Loucy (cell line): ENCODE data around the gene POLD1.
"Not testable (repeated sequence)": the region's sequence is repeated elsewhere in the genome, so short reads cannot be mapped to it uniquely, and the experiment has no call there.

Source experiments
- H2AFZ ChIP-seq: fragments of 200-600 bp; sonication (generic); 2 replicates; pipeline ENCODE4 v1.6.0; 2016; ENCODE audit warnings: antibody characterized with exemption, mild to moderate bottlenecking, low read length, moderate library complexity
- H3F3A ChIP-seq: fragments of 200-600 bp; 2 replicates; pipeline ENCODE4 v1.6.0; 2016; ENCODE audit warnings: antibody characterized with exemption, low read depth, mild to moderate bottlenecking
- H3K27me3 ChIP-seq: fragments of 200-600 bp; sonication (generic); 2 replicates; pipeline ENCODE4 v1.6.1; 2014; ENCODE audit warnings: low read length, mild to moderate bottlenecking; ENCODE audit not compliant: insufficient read depth, poor library complexity, severe bottlenecking
- H3K36me3 ChIP-seq: fragments of 200-600 bp; sonication (generic); 2 replicates; pipeline ENCODE4 v1.6.1; 2016; ENCODE audit warnings: low read length; ENCODE audit not compliant: insufficient read depth
- H3K4me1 ChIP-seq: fragments of 200-600 bp; sonication (generic); 2 replicates; pipeline ENCODE4 v1.5.1; 2014; ENCODE audit warnings: low read length, mild to moderate bottlenecking; ENCODE audit not compliant: insufficient read depth, poor library complexity, severe bottlenecking
- H3K4me2 ChIP-seq: fragments of 200-600 bp; sonication (generic); 2 replicates; pipeline ENCODE4 v1.6.0; 2014; ENCODE audit warnings: antibody characterized with exemption, low read length, low read depth, mild to moderate bottlenecking; ENCODE audit not compliant: poor library complexity, severe bottlenecking
- H3K4me3 ChIP-seq: fragments of 200-600 bp; sonication (generic); 2 replicates; pipeline ENCODE4 v1.5.1; 2014; ENCODE audit warnings: low read length, mild to moderate bottlenecking, mixed read lengths; ENCODE audit not compliant: poor library complexity, severe bottlenecking
- H3K79me2 ChIP-seq: fragments of 200-600 bp; sonication (generic); 2 replicates; pipeline ENCODE4 v1.6.1; 2014; ENCODE audit warnings: low read length; ENCODE audit not compliant: insufficient read depth
- H3K9ac ChIP-seq: fragments of 200-600 bp; sonication (generic); 2 replicates; pipeline ENCODE4 v1.6.0; 2014; ENCODE audit warnings: mild to moderate bottlenecking, low read depth, low read length, moderate library complexity; ENCODE audit not compliant: poor library complexity, severe bottlenecking
- H3K9me2 ChIP-seq: fragments of 200-600 bp; sonication (generic); replicated peaks from 2 replicates; pipeline ENCODE4 v1.6.1; 2016; ENCODE audit warnings: low read depth, low read length, mixed read lengths
- H3K9me3 ChIP-seq: fragments of 200-600 bp; sonication (generic); 2 replicates; pipeline ENCODE4 v1.6.1; 2014; ENCODE audit warnings: mild to moderate bottlenecking, antibody characterized with exemption, low read length, low read depth; ENCODE audit not compliant: insufficient read depth
- H4K20me1 ChIP-seq: fragments of 200-600 bp; sonication (generic); 2 replicates; pipeline ENCODE4 v1.6.0; 2014; ENCODE audit warnings: antibody characterized with exemption, low read length, mild to moderate bottlenecking; ENCODE audit not compliant: insufficient read depth, poor library complexity, severe bottlenecking
- CTCF ChIP-seq: fragments of 200-600 bp; sonication (generic); conservative IDR thresholded peaks from 2 replicates; pipeline ENCODE4 v1.5.1; 2014; ENCODE audit warnings: mild to moderate bottlenecking, antibody characterized with exemption, low read length
- EZH2phosphoT487 ChIP-seq: fragments of 200-600 bp; IDR thresholded peaks from 2 replicates; pipeline ENCODE4 v1.6.1; 2018; ENCODE audit warnings: antibody characterized with exemption, mild to moderate bottlenecking, moderate library complexity, borderline replicate concordance

The POLD1 gene

GRCh38 chr19:50349277-50350057 is 34.7 kb upstream of the POLD1 start:
- Histone ChIP-seq H2AFZ (no peak overlapping the region), H4K20me1 (no peaks in the 10 kb centered on the region), H3K36me3 (no peaks in the 10 kb centered on the region), H3K79me2 (no peaks in the 10 kb centered on the region), H3K4me1 (no peaks in the 10 kb centered on the region), H3F3A (no peaks in the 10 kb centered on the region), H3K4me2 (no peak overlapping the region), H3K4me3 (no peak overlapping the region), H3K27me3 (no peaks in the 10 kb centered on the region), H3K9me3 (no peaks in the 10 kb centered on the region; the same call in 1 of the 2 replicates), H3K9me2 (no peaks in the 10 kb centered on the region), H3K9ac (no peak overlapping the region)
- TF ChIP-seq EZH2phosphoT487, result no peak
- TF ChIP-seq CTCF, result no peak

GRCh38 chr19:50352242-50352641 is 31.9 kb upstream of the POLD1 start:
- H3K9me3 ChIP-seq, result no peaks in the 10 kb centered on the region
- H3K79me2 ChIP-seq, result no peaks in the 10 kb centered on the region
- no peak overlapping the region for H3K9ac ChIP-seq
- TF ChIP-seq CTCF (no peak), EZH2phosphoT487 (no peak)
- H3K4me1 ChIP-seq, result no peaks in the 10 kb centered on the region
- H3K9me2 ChIP-seq, result no peaks in the 10 kb centered on the region
- H3K36me3 ChIP-seq, result no peaks in the 10 kb centered on the region
- H4K20me1 ChIP-seq, result no peaks in the 10 kb centered on the region
- no peaks in the 10 kb centered on the region for H3F3A ChIP-seq
- no peak overlapping the region for H2AFZ ChIP-seq
- H3K4me3 ChIP-seq, result no peak overlapping the region
- no peaks in the 10 kb centered on the region for H3K27me3 ChIP-seq
- no peak overlapping the region for H3K4me2 ChIP-seq

- H3K79me2 ChIP-seq, result not testable (repeated sequence)
These were observed 30.7 kb upstream of the POLD1 start for GRCh38 chr19:50353487-50353880.

GRCh38 chr19:50356691-50357177 is 27.4 kb upstream of the POLD1 start:
- Histone ChIP-seq H3K79me2 (no peaks in the 10 kb centered on the region), H3K9ac (no peak overlapping the region), H3F3A (no peaks in the 10 kb centered on the region), H3K9me2 (no peaks in the 10 kb centered on the region), H2AFZ (no peak overlapping the region), H4K20me1 (no peaks in the 10 kb centered on the region), H3K4me2 (no peak overlapping the region), H3K4me1 (no peaks in the 10 kb centered on the region), H3K27me3 (no peaks in the 10 kb centered on the region), H3K36me3 (no peaks in the 10 kb centered on the region), H3K9me3 (no peaks in the 10 kb centered on the region), H3K4me3 (no peak overlapping the region)
- TF ChIP-seq CTCF (no peak), EZH2phosphoT487 (no peak)

More at GRCh38 chr19:50353487-50353880, 30.7 kb upstream of the POLD1 start:
- H3K4me2 ChIP-seq, H3F3A ChIP-seq, H3K36me3 ChIP-seq, H3K9me3 ChIP-seq, H2AFZ ChIP-seq, H4K20me1 ChIP-seq, H3K27me3 ChIP-seq, H3K4me3 ChIP-seq, H3K9ac ChIP-seq, H3K9me2 ChIP-seq, H3K4me1 ChIP-seq: not testable (repeated sequence)
